ENCODE data around the gene FGD3.

Gene FGD3

GRCh38 chr9:93076792-93077128 is 129.4 kb downstream of the FGD3 start:
- in situ Hi-C loops (cut with HindIII; ENCODE audit: low sequenced_read_pairs): no loop called here
- TF ChIP-seq CTCF (IDR thresholded peaks at IDR 0.05; ENCODE audit: low read depth, low read length, missing control alignments): no peak
- no peak overlapping the region for H3K4me3 ChIP-seq (ENCODE audit: low read depth, low read length)
- no peak for DNase-seq (ENCODE audit: low read depth)

GRCh38 chr9:93077367-93077766 is 130.0 kb downstream of the FGD3 start:
- TF ChIP-seq CTCF (IDR thresholded peaks at IDR 0.05; ENCODE audit: low read depth, low read length, missing control alignments): no peak
- H3K4me3 ChIP-seq (ENCODE audit: low read depth, low read length): no peak overlapping the region
- in situ Hi-C loops (cut with HindIII; ENCODE audit: low sequenced_read_pairs): no loop called here
- DNase-seq (ENCODE audit: low read depth): no peak

DNA sequence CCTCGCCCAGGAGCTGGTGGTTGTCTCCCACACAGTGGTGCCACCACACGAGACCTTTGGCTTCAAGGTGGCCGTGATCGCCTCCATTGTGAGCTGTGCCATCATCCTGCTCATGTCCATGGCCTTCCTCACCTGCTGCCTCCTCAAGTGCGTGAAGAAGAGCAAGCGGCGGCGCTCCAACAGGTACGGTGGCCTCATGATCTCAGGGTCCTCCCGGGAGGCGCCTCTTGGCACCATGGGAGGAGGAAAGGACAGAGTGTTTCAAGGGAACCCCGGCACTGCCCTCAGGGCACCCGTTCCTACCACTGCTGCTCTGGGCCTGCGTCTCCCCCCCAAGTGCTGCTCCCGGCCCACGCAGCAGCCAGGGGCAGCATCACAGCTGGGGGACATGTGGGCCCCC is 130.5 kb downstream of the FGD3 start:
- in situ Hi-C loops (cut with HindIII; ENCODE audit: low sequenced_read_pairs): no loop called here
- H3K4me3 ChIP-seq (ENCODE audit: low read depth, low read length): no peak overlapping the region
- no peak for TF ChIP-seq CTCF (IDR thresholded peaks at IDR 0.05; ENCODE audit: low read depth, low read length, missing control alignments)

DNA sequence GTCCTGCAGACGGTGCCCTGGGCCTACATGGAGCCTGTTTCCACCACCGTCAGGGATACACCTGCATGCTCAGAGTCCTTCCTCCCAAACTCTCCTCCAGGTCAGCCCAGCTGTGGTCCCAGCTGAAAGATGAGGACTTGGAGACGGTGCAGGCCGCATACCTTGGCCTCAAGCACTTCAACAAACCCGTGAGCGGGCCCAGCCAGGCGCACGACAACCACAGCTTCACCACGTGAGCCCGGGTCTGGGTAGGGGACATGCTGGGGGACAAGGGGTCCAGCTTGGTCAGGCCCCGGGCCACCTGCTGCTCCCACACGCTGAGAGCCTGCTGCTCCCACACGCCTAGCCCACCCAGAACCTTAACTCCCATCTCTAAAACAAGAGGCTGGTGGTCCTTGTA is 132.0 kb downstream of the FGD3 start:
- in situ Hi-C loops (cut with HindIII; ENCODE audit: low sequenced_read_pairs): no loop called here
- no peak for TF ChIP-seq CTCF (IDR thresholded peaks at IDR 0.05; ENCODE audit: low read depth, low read length, missing control alignments)
- H3K4me3 ChIP-seq (ENCODE audit: low read depth, low read length): no peak overlapping the region
- DNase-seq (ENCODE audit: low read depth): no peak

More for the DNA sequence above, 130.5 kb downstream of the FGD3 start:
- DNase-seq (ENCODE audit: low read depth): no peak

DNA sequence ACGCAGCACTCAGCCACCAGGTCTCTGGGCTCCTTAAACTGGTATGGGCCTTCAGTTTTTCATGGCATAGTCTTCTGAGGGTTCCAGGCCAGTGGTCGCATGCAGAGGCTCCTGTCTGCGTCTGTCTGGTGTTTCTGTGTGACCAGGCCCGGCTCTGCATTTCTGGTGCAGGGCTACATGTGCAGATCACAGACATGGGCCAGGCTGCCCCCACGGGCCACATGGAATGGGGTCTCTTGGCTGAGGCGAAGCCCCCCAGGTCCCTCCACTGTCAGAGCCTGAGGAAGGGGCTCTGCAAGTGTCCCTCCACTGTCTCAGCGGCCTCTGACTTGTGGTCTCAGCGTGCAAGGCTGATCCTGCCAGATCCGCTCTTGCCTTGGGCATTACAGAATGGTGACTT is 133.1 kb downstream of the FGD3 start:
- H3K4me3 ChIP-seq (ENCODE audit: low read depth, low read length): no peak overlapping the region
- TF ChIP-seq CTCF (IDR thresholded peaks at IDR 0.05; ENCODE audit: low read depth, low read length, missing control alignments): no peak
- DNase-seq (ENCODE audit: low read depth): no peak
- in situ Hi-C loops (cut with HindIII; ENCODE audit: low sequenced_read_pairs): no loop called here

- in situ Hi-C loops (cut with HindIII; ENCODE audit: low sequenced_read_pairs): no loop called here
- TF ChIP-seq CTCF (IDR thresholded peaks at IDR 0.05; ENCODE audit: low read depth, low read length, missing control alignments): no peak
- no peak overlapping the region for H3K4me3 ChIP-seq (ENCODE audit: low read depth, low read length)
- no peak for DNase-seq (ENCODE audit: low read depth)
Observed at GRCh38 chr9:93081081-93081529, 133.8 kb downstream of the FGD3 start.

DNA sequence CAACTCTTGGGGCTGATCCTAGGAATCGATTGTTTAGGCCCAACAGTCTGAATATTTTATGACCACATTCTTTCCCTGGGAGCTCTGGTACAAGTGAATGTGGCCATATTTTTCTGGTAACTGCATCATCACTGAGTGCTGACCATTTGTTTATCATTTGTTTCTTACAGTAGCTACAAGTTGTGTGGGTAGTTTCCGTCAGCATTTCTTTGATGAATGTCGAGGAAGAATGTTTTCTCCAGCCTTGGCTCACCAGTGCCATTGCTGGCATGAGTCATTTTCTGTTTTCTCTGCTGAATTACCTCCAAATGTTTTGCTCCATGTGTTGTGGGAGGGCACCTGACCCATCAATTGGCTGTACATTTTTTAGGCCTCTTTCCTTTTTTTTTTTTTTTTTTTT is 134.6 kb downstream of the FGD3 start:
- no peak for TF ChIP-seq CTCF (IDR thresholded peaks at IDR 0.05; ENCODE audit: low read depth, low read length, missing control alignments)
- no peak overlapping the region for H3K4me3 ChIP-seq (ENCODE audit: low read depth, low read length)
- peak; percentile 86 for DNase-seq (ENCODE audit: low read depth)
- in situ Hi-C loops (cut with HindIII; ENCODE audit: low sequenced_read_pairs): no loop called here
